Measurements from ENCODE around the gene SHISA8. TPM values are rescaled to one million over a fixed set of nuclear protein-coding genes. Genes with fewer than 3 reads are reported as not detected.

SHISA8 gene
- total RNA-seq, 1 donor from 2014 or later, result not detected

DNA sequence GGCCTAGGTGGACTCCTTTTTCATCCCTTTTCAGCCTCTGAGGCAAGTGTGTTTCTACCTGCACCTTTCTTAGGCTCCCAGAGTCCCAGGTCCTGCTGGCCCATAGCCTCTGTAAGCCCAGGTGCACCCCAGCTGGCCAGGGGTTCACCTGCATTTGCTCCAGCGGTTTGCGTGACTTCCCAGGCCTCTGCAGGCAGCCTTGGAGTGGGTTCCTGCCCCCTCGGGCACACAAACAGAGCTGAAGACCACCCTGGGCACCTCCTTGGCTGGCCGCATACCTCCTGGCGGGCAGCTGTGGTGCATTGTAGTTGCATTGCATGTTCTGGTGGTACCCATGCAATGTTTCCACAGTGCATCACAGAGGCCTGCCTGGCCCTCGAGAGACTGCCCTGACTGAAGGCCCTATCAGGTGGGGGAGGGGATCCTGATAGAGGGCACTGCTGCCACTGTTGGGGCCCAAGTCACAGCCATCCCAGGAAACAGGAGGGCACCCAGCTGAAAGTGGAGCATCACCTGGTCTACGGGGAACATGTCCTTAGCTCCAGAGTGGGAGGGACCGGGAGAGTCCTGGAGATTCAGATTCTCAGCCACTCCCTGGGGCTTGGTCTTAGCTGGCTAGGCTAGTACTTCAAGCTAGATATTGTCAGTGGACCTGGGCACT is 14.1 kb downstream of the SHISA8 start:
- TF ChIP-seq, protein P1, sequence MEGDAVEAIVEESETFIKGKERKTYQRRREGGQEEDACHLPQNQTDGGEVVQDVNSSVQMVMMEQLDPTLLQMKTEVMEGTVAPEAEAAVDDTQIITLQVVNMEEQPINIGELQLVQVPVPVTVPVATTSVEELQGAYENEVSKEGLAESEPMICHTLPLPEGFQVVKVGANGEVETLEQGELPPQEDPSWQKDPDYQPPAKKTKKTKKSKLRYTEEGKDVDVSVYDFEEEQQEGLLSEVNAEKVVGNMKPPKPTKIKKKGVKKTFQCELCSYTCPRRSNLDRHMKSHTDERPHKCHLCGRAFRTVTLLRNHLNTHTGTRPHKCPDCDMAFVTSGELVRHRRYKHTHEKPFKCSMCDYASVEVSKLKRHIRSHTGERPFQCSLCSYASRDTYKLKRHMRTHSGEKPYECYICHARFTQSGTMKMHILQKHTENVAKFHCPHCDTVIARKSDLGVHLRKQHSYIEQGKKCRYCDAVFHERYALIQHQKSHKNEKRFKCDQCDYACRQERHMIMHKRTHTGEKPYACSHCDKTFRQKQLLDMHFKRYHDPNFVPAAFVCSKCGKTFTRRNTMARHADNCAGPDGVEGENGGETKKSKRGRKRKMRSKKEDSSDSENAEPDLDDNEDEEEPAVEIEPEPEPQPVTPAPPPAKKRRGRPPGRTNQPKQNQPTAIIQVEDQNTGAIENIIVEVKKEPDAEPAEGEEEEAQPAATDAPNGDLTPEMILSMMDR (IDR thresholded peaks at IDR 0.05), result no peak
- intact Hi-C loops (cut with DNase I), result no loop called here
- Histone ChIP-seq H3K4me3 (no peak overlapping the region), H3K27ac (no peak overlapping the region), H3K4me1 (no peaks in the 10 kb centered on the region), H3K9me3 (no peaks in the 10 kb centered on the region), H3K27me3 (no peaks in the 10 kb centered on the region), H3K36me3 (peaks cover 51 to 98% of the 10 kb centered on the region in 2 donors)
- DNase-seq (ENCODE audit: low spot score in 2 of 2), result no peak

DNA sequence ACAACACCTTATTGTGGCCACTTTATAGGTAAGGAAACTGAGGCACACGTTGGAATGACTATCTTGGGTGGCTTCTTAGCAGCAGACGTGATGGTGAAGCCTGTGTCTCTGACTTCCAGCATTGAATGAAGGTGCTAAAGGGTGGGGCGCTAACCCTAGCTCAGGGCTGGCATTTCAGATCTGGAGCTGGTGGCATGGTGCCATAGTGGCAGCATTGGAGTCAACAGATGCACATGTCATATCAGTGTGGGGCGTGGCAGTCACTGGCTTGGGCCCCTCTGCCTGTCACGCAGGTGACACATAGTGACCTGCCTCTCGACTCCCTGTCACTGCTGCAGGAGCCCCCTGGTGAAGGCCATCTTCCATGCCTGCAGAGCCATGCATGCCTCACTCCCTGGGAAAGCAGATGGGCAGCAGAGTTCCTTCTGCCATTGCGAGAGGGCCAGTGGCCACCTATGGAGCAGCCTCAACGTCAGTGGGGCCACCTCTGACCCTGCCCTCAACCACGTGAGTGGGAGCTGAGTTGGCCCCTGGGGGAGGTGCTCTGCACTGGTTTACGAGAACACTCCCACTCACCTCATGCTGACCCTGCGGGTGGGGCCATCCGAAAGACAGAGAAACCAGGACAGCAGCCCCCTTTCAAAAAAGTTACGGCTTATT is 14.8 kb downstream of the SHISA8 start:
- intact Hi-C loops (cut with DNase I), result no loop called here
- no peak overlapping the region for H3K4me3 ChIP-seq
- TF ChIP-seq, protein P1 (IDR thresholded peaks at IDR 0.05), result no peak
- DNase-seq (ENCODE audit: low spot score in 2 of 2), result no peak
- H3K27me3 ChIP-seq, result no peaks in the 10 kb centered on the region
- no peak overlapping the region for H3K27ac ChIP-seq
- no peaks in the 10 kb centered on the region for H3K4me1 ChIP-seq
- H3K36me3 ChIP-seq, result peaks cover 51 to 98% of the 10 kb centered on the region in 2 donors
- H3K9me3 ChIP-seq, result no peaks in the 10 kb centered on the region

DNA sequence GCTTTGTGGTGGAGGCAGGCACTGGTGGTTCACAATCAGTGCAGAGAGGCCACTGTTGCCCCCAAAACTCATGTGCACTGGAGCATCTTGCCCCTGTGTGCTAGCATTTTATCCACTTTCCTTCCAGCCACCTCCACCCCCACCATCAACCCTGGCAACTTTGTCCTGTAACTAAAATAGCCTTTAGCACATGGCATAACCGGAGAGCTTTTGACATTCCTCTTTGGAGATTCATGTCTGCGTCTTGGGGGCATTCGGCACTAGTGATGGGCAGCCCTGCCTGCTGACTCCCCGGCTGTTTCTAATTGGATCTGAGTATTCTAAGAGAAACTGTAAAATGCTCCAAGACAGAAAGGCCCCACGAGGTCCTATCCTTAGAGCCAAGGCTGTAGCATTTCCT is 15.8 kb downstream of the SHISA8 start:
- Histone ChIP-seq H3K27ac (no peak overlapping the region), H3K4me1 (no peaks in the 10 kb centered on the region), H3K4me3 (no peak overlapping the region), H3K36me3 (peaks cover 51 to 98% of the 10 kb centered on the region in 2 donors), H3K27me3 (no peaks in the 10 kb centered on the region), H3K9me3 (no peaks in the 10 kb centered on the region)
- intact Hi-C loops (cut with DNase I), result no loop called here
- DNase-seq (ENCODE audit: low spot score in 2 of 2), result no peak
- TF ChIP-seq, protein P1 (IDR thresholded peaks at IDR 0.05), result no peak

DNA sequence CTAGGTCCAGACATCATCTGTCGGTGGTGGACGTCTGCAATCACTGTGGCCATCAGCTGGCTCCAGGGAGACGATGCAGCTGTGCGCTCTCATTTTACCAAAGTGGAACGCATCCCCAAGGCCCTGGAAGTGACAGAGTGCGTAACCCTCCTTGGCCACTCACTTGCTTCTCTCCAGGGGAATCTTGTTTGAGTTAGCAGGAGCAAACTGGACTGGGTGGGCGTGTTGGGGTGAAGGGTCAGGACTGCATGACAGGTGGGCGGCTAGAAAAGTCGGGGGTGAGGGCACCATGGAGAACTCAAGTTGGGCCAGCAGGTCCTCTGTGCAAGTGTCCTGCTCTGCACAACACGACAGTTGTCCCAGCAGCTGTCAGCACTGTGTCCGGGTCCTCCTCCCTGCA is 16.2 kb downstream of the SHISA8 start:
- no peak for DNase-seq (ENCODE audit: low spot score in 2 of 2)
- no peaks in the 10 kb centered on the region for H3K27me3 ChIP-seq
- H3K4me1 ChIP-seq, result no peaks in the 10 kb centered on the region
- H3K27ac ChIP-seq, result no peak overlapping the region
- TF ChIP-seq, protein P1 (IDR thresholded peaks at IDR 0.05), result no peak
- peaks cover 47 to 98% of the 10 kb centered on the region in 2 donors for H3K36me3 ChIP-seq
- no peaks in the 10 kb centered on the region for H3K9me3 ChIP-seq
- H3K4me3 ChIP-seq, result no peak overlapping the region
- intact Hi-C loops (cut with DNase I), result no loop called here

DNA sequence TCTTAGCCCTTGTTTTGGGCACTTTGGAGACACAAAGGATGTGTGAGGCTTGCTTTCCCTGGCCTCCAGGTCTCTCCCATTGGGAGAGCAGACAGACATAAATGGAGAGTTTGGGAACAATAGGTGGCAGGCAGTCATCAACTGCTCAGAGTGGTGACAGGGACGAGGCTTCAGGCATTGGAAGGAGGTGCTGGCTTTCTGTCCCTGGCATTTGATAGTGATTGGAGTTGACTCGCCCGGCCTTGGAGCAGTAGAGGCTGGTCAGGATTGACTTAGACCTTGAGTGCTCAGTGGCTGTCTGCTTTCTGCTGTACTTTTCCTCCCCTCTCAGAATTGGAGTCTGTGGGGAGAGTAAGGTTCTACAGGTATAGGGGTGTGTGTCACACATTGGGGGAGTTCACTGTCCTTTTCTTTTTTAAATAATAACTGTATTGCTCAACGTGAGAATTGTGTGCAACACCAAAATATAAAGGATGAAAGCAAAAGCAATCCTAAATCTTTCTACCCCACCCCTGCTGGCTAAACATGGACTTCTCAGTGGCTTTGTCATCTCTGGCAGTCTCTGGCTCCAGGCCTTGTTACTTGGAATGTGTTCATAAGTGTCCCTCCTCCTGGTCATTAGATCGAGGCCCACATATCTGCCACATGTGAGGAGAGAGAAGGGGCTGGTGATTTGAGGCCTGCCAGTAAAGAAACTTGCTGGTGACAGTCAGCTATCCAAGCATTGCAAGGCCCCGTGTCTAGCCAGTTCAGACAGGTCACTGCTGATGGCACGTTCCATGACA is 21.1 kb downstream of the SHISA8 start:
- no peak overlapping the region for H3K27ac ChIP-seq
- H3K4me3 ChIP-seq, result no peak overlapping the region
- intact Hi-C loops (cut with DNase I), result no loop called here
- no peak for DNase-seq (ENCODE audit: low spot score in 2 of 2)
- TF ChIP-seq, protein P1 (IDR thresholded peaks at IDR 0.05), result no peak
- H3K9me3 ChIP-seq, result no peaks in the 10 kb centered on the region
- no peaks in the 10 kb centered on the region for H3K4me1 ChIP-seq
- no peaks in the 10 kb centered on the region for H3K27me3 ChIP-seq
- H3K36me3 ChIP-seq, result peaks cover 57 to 93% of the 10 kb centered on the region in 2 donors

Measured in ascending aorta (tissue), 2 donors.